ENCODE data around the gene SPATA31C1. TPM values are rescaled to one million over a fixed set of nuclear protein-coding genes. Genes with fewer than 3 reads are reported as not detected.

SPATA31C1 gene
- total and polyA plus RNA-seq, 2 donors (not counting 1 experiment from before 2014, with no cell fraction given): not detected

DNA sequence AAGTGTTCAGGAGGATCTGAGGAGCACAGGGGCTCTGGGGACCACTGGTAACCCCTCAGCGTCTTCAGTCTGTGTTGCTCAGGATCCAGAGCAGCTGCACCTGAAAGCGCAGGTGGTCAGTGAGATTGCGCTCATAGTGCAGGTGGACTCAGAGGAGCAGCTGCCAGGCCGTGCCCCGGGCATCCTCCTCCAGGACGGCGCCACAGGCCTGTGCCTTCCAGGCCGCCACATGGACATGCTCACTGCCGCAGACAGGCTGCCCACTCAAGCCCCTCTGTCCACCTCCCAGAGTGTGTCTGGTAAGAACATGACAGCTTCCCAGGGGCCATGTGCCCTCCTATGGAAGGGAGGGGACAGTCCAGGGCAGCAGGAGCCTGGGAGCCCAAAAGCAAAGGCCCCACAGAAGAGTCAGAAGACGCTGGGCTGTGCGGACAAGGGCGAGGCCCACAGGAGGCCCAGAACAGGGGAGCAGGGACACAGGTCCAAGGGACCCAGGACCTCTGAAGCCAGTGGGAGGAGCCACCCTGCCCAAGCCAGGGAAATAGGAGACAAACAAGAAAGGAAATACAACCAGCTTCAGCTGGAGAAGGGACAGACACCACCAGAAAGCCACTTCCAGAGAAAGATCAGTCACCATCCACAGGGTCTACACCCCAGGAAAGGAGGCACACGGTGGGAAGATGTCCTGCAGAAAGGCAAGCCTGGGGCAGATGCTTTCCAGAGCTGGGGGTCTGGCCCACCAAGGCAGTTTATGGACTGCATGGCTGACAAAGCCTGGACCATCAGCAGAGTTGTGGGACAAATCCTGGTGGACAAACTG lies 29.9 kb upstream of the SPATA31C1 start:
- H3K36me3 ChIP-seq (ENCODE audit: control insufficient read depth, insufficient read depth, low read length): no peaks in the 10 kb centered on the region
- H2AFZ ChIP-seq (ENCODE audit: low read length): no peak overlapping the region
- TF ChIP-seq, protein P1, sequence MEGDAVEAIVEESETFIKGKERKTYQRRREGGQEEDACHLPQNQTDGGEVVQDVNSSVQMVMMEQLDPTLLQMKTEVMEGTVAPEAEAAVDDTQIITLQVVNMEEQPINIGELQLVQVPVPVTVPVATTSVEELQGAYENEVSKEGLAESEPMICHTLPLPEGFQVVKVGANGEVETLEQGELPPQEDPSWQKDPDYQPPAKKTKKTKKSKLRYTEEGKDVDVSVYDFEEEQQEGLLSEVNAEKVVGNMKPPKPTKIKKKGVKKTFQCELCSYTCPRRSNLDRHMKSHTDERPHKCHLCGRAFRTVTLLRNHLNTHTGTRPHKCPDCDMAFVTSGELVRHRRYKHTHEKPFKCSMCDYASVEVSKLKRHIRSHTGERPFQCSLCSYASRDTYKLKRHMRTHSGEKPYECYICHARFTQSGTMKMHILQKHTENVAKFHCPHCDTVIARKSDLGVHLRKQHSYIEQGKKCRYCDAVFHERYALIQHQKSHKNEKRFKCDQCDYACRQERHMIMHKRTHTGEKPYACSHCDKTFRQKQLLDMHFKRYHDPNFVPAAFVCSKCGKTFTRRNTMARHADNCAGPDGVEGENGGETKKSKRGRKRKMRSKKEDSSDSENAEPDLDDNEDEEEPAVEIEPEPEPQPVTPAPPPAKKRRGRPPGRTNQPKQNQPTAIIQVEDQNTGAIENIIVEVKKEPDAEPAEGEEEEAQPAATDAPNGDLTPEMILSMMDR (conservative IDR thresholded peaks at IDR 0.05 in 1 of 2, IDR thresholded peaks at IDR 0.05 in 1 of 2; ENCODE audit: low read depth in 1 of 2, low read length in 2 of 2): no peak
- no peak for TF ChIP-seq EZH2 (IDR thresholded peaks at IDR 0.05; ENCODE audit: low read length, missing control alignments)
- no peaks in the 10 kb centered on the region for H3K9me3 ChIP-seq (ENCODE audit: control insufficient read depth, insufficient read depth, low read depth, low read length)
- no peaks in the 10 kb centered on the region for H3K27me3 ChIP-seq (ENCODE audit: control insufficient read depth, insufficient read depth, low read length)
- H3K4me3 ChIP-seq (replicated peaks in 1 of 4; ENCODE audit: control extremely low read depth in 1 of 4, insufficient read depth in 1 of 4, low read depth in 3 of 4, low read length in 4 of 4): no peak overlapping the region
- DNase-seq (ENCODE audit: low read depth in 2 of 2): no peak
- no peaks in the 10 kb centered on the region for H3K79me2 ChIP-seq (ENCODE audit: control insufficient read depth, insufficient read depth, low read length)
- no peak overlapping the region for H3K4me2 ChIP-seq (ENCODE audit: extremely low read depth, insufficient read depth, low read length)
- no peaks in the 10 kb centered on the region for H4K20me1 ChIP-seq (ENCODE audit: control insufficient read depth, extremely low read depth, insufficient read depth, low read length)
- H3K4me1 ChIP-seq (ENCODE audit: control insufficient read depth, extremely low read depth, insufficient read depth, low read length): no peaks in the 10 kb centered on the region
- no peak overlapping the region for H3K27ac ChIP-seq (ENCODE audit: insufficient read depth, low read length)
- H3K9ac ChIP-seq (ENCODE audit: insufficient read depth, low read length): no peak overlapping the region

GRCh38 chr9:87888501-87888900 lies 29.3 kb upstream of the SPATA31C1 start:
- Histone ChIP-seq H4K20me1 (ENCODE audit: control insufficient read depth, extremely low read depth, insufficient read depth, low read length) (no peaks in the 10 kb centered on the region), H2AFZ (ENCODE audit: low read length) (no peak overlapping the region), H3K79me2 (ENCODE audit: control insufficient read depth, insufficient read depth, low read length) (no peaks in the 10 kb centered on the region), H3K4me2 (ENCODE audit: extremely low read depth, insufficient read depth, low read length) (no peak overlapping the region), H3K9ac (ENCODE audit: insufficient read depth, low read length) (no peak overlapping the region), H3K9me3 (ENCODE audit: control insufficient read depth, insufficient read depth, low read depth, low read length) (no peaks in the 10 kb centered on the region), H3K27me3 (ENCODE audit: control insufficient read depth, insufficient read depth, low read length) (no peaks in the 10 kb centered on the region), H3K4me3 (replicated peaks in 1 of 4; ENCODE audit: control extremely low read depth in 1 of 4, insufficient read depth in 1 of 4, low read depth in 3 of 4, low read length in 4 of 4) (no peak overlapping the region), H3K27ac (ENCODE audit: insufficient read depth, low read length) (no peak overlapping the region), H3K4me1 (ENCODE audit: control insufficient read depth, extremely low read depth, insufficient read depth, low read length) (no peaks in the 10 kb centered on the region), H3K36me3 (ENCODE audit: control insufficient read depth, insufficient read depth, low read length) (no peaks in the 10 kb centered on the region)
- TF ChIP-seq, protein P1 (conservative IDR thresholded peaks at IDR 0.05 in 1 of 2, IDR thresholded peaks at IDR 0.05 in 1 of 2; ENCODE audit: low read depth in 1 of 2, low read length in 2 of 2): no peak
- no peak for DNase-seq (ENCODE audit: low read depth in 2 of 2)

DNA sequence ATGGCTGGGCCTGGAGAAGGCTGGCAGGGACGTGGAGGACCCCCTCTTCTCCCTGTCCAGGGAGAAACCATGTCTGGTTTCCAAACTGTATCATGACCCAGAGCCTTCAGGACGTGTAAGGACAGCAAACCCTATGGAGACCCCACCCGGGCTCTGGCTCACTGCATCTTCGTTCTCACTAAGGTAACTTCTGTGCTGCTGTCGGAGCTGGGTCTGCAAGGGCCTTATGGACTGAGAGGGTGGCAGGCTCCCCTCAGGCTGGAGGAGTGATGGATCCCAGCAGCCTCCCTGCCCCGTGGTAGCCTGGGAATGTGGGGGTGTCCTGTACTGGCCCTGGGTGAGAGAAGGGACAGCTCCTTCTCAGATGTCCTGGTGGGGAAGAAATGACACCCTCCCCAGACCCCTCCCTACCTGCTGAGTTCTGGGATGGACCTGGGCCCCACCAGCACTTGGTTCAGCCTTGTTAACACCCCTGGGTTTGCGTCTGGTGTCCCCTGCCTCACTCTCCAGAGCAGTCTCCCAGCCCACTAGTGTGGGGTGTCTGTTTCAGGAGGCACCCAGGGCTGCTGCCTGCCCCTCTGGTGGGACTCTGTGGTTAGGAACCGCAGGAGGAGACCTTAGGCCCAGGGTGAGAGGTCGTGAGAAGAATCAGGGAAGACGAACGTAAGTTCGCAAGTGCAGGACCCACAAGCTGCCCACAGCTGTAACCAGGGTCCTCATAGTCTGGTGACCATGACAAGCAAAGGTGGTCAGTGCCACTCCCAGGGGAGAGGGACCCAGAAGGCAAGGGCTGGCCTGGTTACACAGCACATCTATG lies 28.5 kb upstream of the SPATA31C1 start:
- no peaks in the 10 kb centered on the region for H3K9me3 ChIP-seq (ENCODE audit: control insufficient read depth, insufficient read depth, low read depth, low read length)
- no peak overlapping the region for H3K4me3 ChIP-seq (replicated peaks in 1 of 4; ENCODE audit: control extremely low read depth in 1 of 4, insufficient read depth in 1 of 4, low read depth in 3 of 4, low read length in 4 of 4)
- no peaks in the 10 kb centered on the region for H4K20me1 ChIP-seq (ENCODE audit: control insufficient read depth, extremely low read depth, insufficient read depth, low read length)
- no peak for DNase-seq (ENCODE audit: low read depth in 2 of 2)
- no peaks in the 10 kb centered on the region for H3K4me1 ChIP-seq (ENCODE audit: control insufficient read depth, extremely low read depth, insufficient read depth, low read length)
- no peak overlapping the region for H2AFZ ChIP-seq (ENCODE audit: low read length)
- H3K79me2 ChIP-seq (ENCODE audit: control insufficient read depth, insufficient read depth, low read length): no peaks in the 10 kb centered on the region
- TF ChIP-seq EZH2 (IDR thresholded peaks at IDR 0.05; ENCODE audit: low read length, missing control alignments): no peak
- TF ChIP-seq, protein P1 (conservative IDR thresholded peaks at IDR 0.05 in 1 of 2, IDR thresholded peaks at IDR 0.05 in 1 of 2; ENCODE audit: low read depth in 1 of 2, low read length in 2 of 2): no peak
- no peaks in the 10 kb centered on the region for H3K27me3 ChIP-seq (ENCODE audit: control insufficient read depth, insufficient read depth, low read length)
- no peak overlapping the region for H3K27ac ChIP-seq (ENCODE audit: insufficient read depth, low read length)
- no peak overlapping the region for H3K9ac ChIP-seq (ENCODE audit: insufficient read depth, low read length)
- no peaks in the 10 kb centered on the region for H3K36me3 ChIP-seq (ENCODE audit: control insufficient read depth, insufficient read depth, low read length)
- no peak overlapping the region for H3K4me2 ChIP-seq (ENCODE audit: extremely low read depth, insufficient read depth, low read length)

All from fibroblast of lung (primary cell).